SHP77 (cell line): ENCODE measurements around the gene SERPINB5.
A peak's percentile ranks its signal among the peaks of the same experiment; 100 is the strongest.

Experiments used
- DNase-seq, 2 experiments: peaks; one replicate each; lab custom pipeline; 2025; lab: John Stamatoyannopoulos, UW

Gene SERPINB5

GRCh38 chr18:63468575-63468974 is 8.2 kb upstream of the SERPINB5 start:
- no peak for DNase-seq

GRCh38 chr18:63470751-63471150 is 6.0 kb upstream of the SERPINB5 start:
- DNase-seq: no peak

GRCh38 chr18:63472380-63472779 is 4.4 kb upstream of the SERPINB5 start:
- DNase-seq: no peak

GRCh38 chr18:63477200-63477599 is 442 bp downstream of the SERPINB5 start:
- DNase-seq: no peak

GRCh38 chr18:63477968-63478367 is 1.2 kb downstream of the SERPINB5 start:
- no peak for DNase-seq

- DNase-seq: no peak
These were observed 3.1 kb downstream of the SERPINB5 start for GRCh38 chr18:63479826-63480225.

- DNase-seq: no peak
These were observed 3.7 kb downstream of the SERPINB5 start for GRCh38 chr18:63480476-63480875.

GRCh38 chr18:63480915-63481314 is 4.2 kb downstream of the SERPINB5 start:
- DNase-seq: no peak

- no peak for DNase-seq
These were observed 10.9 kb downstream of the SERPINB5 start for GRCh38 chr18:63487676-63488075.

- DNase-seq: no peak
These were observed 11.4 kb downstream of the SERPINB5 start for GRCh38 chr18:63488160-63488559.

- no peak for DNase-seq
These were observed 16.1 kb downstream of the SERPINB5 start for GRCh38 chr18:63492851-63493250.

GRCh38 chr18:63495675-63496074 is 18.9 kb downstream of the SERPINB5 start:
- DNase-seq: no peak

- peak in 1 of 2 experiments; percentile 21 for DNase-seq
These were observed 29.0 kb downstream of the SERPINB5 start for GRCh38 chr18:63505566-63506335.

- no peak for DNase-seq
These were observed 29.5 kb downstream of the SERPINB5 start for GRCh38 chr18:63506336-63506646.

- no peak for DNase-seq
These were observed 31.8 kb downstream of the SERPINB5 start for GRCh38 chr18:63508596-63508995.

GRCh38 chr18:63511285-63511684 is 34.5 kb downstream of the SERPINB5 start:
- DNase-seq: peak; percentile 36 to 50

- no peak for DNase-seq
These were observed 37.6 kb downstream of the SERPINB5 start for GRCh38 chr18:63514326-63514725.

GRCh38 chr18:63514888-63515678 is 38.3 kb downstream of the SERPINB5 start:
- DNase-seq: peak in 1 of 2 experiments; percentile 5

- no peak for DNase-seq
These were observed 39.0 kb downstream of the SERPINB5 start for GRCh38 chr18:63515801-63516200.

- DNase-seq: peak; percentile 68 to 73
These were observed 41.6 kb downstream of the SERPINB5 start for GRCh38 chr18:63518178-63519012.

- no peak for DNase-seq
These were observed 43.4 kb downstream of the SERPINB5 start for GRCh38 chr18:63520053-63520685.

- DNase-seq: no peak
These were observed 46.9 kb downstream of the SERPINB5 start for GRCh38 chr18:63523660-63524059.
